Measurements from ENCODE around the gene GGA1.

Gene GGA1

DNA sequence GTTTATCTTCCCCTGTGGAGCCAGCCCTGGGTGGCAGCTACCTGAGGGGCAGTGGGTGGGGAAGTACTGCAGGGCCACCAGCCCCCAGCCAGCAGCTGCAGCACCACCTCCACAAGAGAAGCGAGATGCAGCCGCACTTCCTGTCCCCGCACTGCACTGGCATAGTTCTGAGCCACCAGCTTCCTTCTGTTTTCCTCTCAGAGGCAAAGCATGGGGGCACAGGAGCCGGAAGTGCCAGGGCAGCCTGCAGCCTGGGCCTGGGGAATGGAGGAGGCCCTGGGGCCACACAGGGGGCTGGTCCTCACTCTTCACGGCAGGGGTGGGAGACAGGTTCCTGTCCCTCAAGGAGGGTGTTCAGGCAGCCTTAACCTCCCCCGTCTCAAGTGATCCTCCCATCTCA is 18.9 kb downstream of the GGA1 start:
- no peak overlapping the region for H3K4me3 ChIP-seq (ENCODE audit: low read depth, low read length)
- DNase-seq (ENCODE audit: low read depth) = no peak

DNA sequence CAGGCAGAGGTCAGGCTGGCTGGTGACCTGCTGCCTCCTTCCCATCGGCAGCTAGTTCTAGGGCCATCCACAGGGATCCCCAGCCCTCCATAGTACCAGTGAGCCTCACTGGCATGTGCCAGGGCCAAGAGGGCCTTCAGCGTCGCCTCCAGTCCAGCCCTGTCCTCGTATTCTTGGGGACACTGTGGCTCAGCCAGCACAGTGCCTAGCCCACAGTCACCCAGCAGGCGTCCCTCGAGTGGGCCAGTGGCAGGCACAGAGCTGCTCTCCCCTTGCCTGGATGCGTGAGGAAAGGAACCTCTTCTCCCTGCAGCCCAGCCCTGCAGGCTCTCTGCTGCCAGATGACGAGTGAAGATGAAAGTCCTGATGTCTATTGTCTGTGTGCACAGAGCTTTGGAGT is 20.2 kb downstream of the GGA1 start:
- TF ChIP-seq, protein P1, sequence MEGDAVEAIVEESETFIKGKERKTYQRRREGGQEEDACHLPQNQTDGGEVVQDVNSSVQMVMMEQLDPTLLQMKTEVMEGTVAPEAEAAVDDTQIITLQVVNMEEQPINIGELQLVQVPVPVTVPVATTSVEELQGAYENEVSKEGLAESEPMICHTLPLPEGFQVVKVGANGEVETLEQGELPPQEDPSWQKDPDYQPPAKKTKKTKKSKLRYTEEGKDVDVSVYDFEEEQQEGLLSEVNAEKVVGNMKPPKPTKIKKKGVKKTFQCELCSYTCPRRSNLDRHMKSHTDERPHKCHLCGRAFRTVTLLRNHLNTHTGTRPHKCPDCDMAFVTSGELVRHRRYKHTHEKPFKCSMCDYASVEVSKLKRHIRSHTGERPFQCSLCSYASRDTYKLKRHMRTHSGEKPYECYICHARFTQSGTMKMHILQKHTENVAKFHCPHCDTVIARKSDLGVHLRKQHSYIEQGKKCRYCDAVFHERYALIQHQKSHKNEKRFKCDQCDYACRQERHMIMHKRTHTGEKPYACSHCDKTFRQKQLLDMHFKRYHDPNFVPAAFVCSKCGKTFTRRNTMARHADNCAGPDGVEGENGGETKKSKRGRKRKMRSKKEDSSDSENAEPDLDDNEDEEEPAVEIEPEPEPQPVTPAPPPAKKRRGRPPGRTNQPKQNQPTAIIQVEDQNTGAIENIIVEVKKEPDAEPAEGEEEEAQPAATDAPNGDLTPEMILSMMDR (conservative IDR thresholded peaks at IDR 0.05; ENCODE audit: low read depth, low read length) = no peak
- no peak overlapping the region for H3K4me3 ChIP-seq (ENCODE audit: low read depth, low read length)
- DNase-seq (ENCODE audit: low read depth) = no peak

More for the DNA sequence above, 18.9 kb downstream of the GGA1 start:
- TF ChIP-seq, protein P1 (conservative IDR thresholded peaks at IDR 0.05; ENCODE audit: low read depth, low read length) = no peak

DNA sequence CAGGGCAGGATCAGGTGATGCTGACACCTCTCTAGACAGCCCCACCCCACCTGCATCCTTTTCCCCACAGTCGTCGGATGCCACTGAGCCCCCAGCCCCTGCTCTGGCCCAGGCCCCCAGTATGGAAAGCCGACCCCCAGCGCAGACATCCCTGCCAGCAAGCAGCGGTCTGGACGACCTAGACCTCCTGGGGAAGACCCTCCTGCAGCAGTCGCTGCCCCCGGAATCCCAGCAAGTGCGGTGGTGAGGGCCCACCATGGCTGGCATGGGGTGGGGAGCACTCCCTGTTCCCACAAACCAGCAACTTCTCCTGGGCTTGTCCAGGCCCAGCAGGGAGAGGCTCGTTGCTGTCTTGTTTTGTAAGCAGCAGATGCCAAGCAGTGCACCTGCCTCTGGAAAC is 21.3 kb downstream of the GGA1 start:
- no peak overlapping the region for H3K4me3 ChIP-seq (ENCODE audit: low read depth, low read length)
- TF ChIP-seq, protein P1 (conservative IDR thresholded peaks at IDR 0.05; ENCODE audit: low read depth, low read length) = no peak
- no peak for DNase-seq (ENCODE audit: low read depth)

DNA sequence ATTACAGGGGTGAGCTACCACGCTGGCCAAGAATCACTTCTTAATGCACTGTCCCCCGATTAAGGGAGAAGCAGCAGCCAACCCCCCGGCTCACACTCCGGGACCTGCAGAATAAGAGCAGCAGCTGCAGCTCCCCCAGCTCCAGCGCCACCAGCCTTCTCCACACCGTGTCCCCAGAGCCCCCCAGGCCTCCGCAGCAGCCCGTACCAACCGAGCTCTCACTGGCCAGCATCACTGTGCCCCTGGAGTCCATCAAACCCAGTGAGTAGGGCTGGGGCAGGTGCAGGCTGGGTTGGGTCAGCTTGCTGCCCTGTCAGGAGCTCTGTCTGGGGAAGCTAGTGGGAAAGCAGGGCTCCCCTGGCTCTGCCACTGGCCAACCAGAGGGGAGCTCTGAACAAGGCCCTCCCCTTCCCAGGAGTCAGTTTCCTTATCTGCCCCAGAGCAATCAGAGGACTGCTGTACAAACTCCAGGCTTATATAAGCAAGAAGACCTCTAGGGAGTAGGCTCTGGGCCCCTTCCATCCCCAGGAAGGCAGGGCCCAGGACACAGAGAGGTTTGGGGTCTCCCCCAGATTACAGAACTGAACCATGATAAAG is 22.3 kb downstream of the GGA1 start:
- no peak overlapping the region for H3K4me3 ChIP-seq (ENCODE audit: low read depth, low read length)
- peak; percentile 42 for DNase-seq (ENCODE audit: low read depth)
- TF ChIP-seq, protein P1 (conservative IDR thresholded peaks at IDR 0.05; ENCODE audit: low read depth, low read length) = no peak

DNA sequence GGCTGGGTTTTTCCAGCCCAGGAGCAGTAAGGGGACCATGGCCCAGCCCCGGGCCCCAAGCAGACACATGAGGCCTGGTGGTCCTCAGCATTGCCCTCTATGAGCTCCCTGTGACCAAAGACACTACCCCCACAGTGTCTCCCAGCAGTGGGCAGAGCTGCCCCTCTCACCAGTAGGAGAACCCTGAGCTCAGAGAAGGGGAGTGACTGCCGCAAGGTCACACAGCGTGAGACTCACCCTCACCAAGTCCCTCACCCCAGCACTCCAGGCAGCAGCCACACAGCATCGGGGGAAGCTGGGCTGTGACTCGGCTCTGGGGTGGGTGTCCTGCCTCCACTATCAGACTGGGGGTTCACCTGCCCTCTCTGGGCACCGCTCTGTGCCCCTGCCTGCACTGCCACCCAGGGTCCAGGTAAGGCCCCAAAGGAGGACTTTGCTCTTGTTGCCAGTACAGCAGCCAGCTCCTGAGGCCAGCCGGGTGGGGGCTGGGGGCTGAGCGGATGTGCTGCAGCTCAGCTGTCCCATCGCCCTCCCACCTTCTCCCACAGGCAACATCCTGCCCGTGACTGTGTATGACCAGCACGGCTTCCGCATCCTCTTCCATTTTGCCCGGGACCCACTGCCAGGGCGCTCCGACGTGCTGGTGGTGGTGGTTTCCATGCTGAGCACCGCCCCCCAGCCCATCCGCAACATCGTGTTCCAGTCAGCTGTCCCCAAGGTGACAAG is 23.0 kb downstream of the GGA1 start:
- no peak overlapping the region for H3K4me3 ChIP-seq (ENCODE audit: low read depth, low read length)
- TF ChIP-seq, protein P1 (conservative IDR thresholded peaks at IDR 0.05; ENCODE audit: low read depth, low read length) = no peak
- no peak for DNase-seq (ENCODE audit: low read depth)

DNA sequence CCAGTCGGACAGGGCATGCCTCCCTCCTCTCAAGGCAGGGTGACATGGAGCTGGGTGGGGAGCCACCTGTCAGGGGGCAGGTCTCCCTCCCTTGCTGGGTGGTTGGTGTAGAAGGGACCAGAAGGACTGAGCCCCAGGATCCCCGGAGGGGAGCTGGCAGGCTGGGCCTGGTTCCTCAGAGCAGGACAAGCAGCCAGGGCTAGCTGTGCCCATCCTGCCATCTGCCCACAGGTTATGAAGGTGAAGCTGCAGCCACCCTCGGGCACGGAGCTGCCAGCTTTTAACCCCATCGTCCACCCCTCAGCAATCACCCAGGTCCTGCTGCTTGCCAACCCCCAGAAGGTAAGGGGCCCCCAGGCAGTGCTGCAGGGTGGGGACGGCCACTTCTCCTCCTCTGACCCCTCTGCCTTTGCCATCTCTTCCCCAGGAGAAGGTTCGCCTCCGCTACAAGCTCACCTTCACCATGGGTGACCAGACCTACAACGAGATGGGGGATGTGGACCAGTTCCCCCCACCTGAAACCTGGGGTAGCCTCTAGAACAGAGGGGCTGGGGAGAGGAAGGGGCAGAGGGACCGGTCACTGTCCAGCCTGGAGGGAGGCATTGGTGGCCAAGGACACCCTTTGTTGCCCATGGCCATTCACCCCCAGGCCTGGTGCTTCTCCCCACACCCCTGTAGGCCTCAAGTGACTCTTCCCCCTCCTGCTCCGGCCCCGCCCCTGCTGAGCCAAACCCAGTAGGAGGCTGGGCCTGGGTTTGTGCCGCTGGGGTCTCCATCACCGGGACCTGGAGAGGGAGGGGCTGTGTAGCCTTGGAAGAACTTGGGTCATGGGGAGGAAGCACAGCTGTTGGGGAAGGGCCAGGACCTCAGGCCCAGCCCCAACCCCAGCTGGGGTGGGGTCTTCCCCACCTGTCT is 23.8 kb downstream of the GGA1 start:
- TF ChIP-seq, protein P1 (conservative IDR thresholded peaks at IDR 0.05; ENCODE audit: low read depth, low read length) = no peak
- no peak for DNase-seq (ENCODE audit: low read depth)
- no peak overlapping the region for H3K4me3 ChIP-seq (ENCODE audit: low read depth, low read length)

Measured in choroid plexus epithelial cell (primary cell).